K562 (cell line): Measurements from ENCODE around the gene PIK3R2.

Experiments
- BRCA1 ChIP-seq, 2 experiments: fragments of 450-650 bp in 1 of 2; sonication (generic) in 1 of 2; formaldehyde crosslinking in 1 of 2; IDR thresholded peaks; 2 replicates each; pipeline versions ENCODE4 v1.5.0 to v1.6.1; 2017 to 2020; ENCODE audit warnings: mild to moderate bottlenecking in 1 of 2, missing genetic modification reagents in 1 of 2
- CTCF ChIP-seq, 3 experiments: IDR thresholded peaks in 2 of 3; conservative IDR thresholded peaks in 1 of 3; 2 replicates each; pipeline ENCODE4 v1.5.1; 2011 to 2012; ENCODE audit warnings: low read length in 3 of 3, mild to moderate bottlenecking in 3 of 3, control low read depth in 2 of 3, improper control_type of control experiment in 1 of 3, inconsistent platforms in 1 of 3, low read depth in 1 of 3, mixed read lengths in 1 of 3, moderate library complexity in 1 of 3; ENCODE audit not compliant: insufficient read depth in 2 of 3
- RBM34 ChIP-seq: fragments of 200-400 bp; formaldehyde crosslinking; IDR thresholded peaks from 2 replicates; pipeline ENCODE4 v1.6.1; 2018; ENCODE audit warnings: low read length, borderline replicate concordance; ENCODE audit not compliant: insufficient read depth
- RCOR1 ChIP-seq, 2 experiments: IDR thresholded peaks; 2 replicates each; pipeline ENCODE4 v1.6.1; 2012; ENCODE audit warnings: low read depth in 2 of 2, low read length in 2 of 2, borderline replicate concordance in 1 of 2, improper control_type of control experiment in 1 of 2

- TF ChIP-seq RCOR1 (IDR thresholded peaks at IDR 0.05; ENCODE audit: borderline replicate concordance in 1 of 2, low read depth in 2 of 2, low read length in 2 of 2) (no peak), CTCF (IDR thresholded peaks at IDR 0.05 in 2 of 3, conservative IDR thresholded peaks at IDR 0.05 in 1 of 3; ENCODE audit: insufficient read depth in 2 of 3, low read depth in 1 of 3, low read length in 3 of 3) (0 out of 6 replicates have a peak, but pooled peaks of 1 of the 3 experiments have one; percentile 1), RBM34 (no peak), BRCA1 (IDR thresholded peaks at IDR 0.05) (no peak), BRCA1 (CRISPR knock-in tag; IDR thresholded peaks at IDR 0.05) (no peak)
These were observed 35.1 kb upstream of the PIK3R2 start for GRCh38 chr19:18117692-18118378.
